GM18867 (cell line): ENCODE measurements around the gene CPT1A.
"Not testable (repeated sequence)": the region's sequence is repeated elsewhere in the genome, so short reads cannot be mapped to it uniquely, and the experiment has no call there.

Source experiments
- ATAC-seq: cut with Tn5 transposase; IDR thresholded peaks from one replicate; pipeline ENCODE4 v1.9.1; 2021; ENCODE audit warnings: mild to moderate bottlenecking, moderate library complexity; ENCODE audit not compliant: unreplicated experiment

The CPT1A gene

DNA sequence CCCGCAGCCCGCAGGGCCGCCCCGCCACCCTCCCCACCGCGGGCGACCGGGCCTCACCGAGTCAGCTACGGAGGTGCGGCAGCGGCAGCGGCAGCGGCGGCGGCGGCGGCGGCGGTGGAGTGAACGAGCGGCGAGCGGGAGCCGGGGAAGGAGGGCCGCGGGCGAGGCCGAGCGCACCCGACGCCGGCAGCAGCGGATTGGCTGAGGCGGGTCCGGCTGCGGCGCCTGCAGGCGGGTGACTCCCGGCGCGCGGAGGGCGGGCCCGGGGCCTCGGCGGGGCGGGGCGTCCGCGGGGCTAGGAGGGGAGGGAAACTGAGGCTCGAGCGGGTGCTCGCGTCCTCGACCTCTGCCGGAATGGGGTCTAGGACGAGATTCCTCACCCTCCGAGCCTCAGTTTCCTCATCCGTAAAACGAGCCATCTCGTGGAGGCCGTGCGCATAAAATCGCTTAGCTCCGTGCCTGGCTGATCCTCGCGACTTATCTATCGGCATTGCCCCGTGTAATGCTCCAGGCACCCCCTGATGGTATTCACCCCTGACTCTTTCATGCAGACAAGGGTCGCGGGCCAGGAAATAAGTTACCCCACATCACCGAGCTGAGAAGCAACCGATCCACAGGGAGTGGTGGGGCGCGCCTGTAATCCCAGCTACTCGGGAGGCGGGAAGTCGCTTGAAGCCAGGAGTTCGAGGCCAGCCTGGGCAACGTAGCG lies at the start of gene CPT1A:
Gene CPT1A, minus strand, starts transcription at position 199 of the 709 bp plus-strand sequence. CDS start 26,442 bp downstream, outside the sequence.
- peak; percentile 38 for ATAC-seq

DNA sequence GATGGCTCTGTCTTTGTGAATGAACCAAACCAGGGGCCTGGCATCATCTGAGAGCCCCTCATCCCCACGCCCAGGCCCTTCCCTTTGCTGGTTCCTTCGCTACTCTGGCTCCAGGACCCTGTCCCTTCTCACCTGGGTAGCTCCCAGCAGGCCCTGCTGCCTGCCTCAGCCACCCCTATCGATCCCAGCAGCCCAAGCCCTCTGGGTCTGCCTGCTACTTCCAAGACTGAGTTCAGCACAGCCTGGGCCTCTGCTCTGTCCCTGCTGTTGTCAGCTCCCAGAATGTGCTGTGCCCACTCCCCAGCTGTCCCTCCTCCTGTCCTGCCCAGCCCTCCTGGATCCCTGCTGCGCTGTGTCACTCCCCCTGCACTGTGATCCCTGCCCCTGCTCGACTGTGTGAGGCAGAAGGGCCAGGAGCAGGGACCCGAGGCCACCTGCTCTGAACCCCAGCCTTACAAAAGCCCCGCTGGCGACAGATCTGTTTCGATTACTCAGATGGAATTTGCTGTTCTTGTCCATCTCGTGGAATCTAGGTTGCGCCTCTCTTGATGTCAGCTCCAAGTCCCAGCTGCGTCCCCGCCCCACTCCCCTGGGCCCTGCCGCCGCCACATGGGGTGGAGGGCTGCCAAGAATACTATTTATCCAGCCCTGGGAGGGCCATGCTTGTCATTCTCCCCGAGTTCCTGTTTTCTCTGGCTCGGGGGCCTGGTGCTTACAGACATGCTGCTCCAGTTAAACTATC lies 48.9 kb upstream of the CPT1A start:
- no peak for ATAC-seq

GRCh38 chr11:68889948-68890446 lies 48.3 kb upstream of the CPT1A start:
- no peak for ATAC-seq

DNA sequence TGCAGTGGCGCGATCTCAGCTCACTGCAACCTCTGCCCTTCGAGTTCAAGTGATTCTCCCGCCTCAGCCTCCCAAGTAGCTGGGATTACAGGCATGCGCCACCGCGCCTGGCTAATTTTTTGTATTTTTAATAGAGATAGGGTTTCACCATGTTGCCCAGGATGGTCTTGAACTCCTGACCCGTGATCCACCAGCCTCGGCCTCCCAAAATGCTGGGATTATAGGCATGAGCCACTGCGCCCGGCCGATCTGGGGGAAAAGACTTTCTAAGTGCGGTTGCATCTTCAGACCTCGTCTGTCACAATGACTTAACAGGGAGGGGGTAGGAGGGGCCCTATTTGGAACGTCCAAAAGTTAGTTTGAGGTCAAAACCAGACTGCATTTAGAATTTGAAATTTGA lies 43.1 kb upstream of the CPT1A start:
- ATAC-seq = not testable (repeated sequence)

- ATAC-seq = no peak
These were observed 40.7 kb upstream of the CPT1A start for GRCh38 chr11:68882391-68882790.

DNA sequence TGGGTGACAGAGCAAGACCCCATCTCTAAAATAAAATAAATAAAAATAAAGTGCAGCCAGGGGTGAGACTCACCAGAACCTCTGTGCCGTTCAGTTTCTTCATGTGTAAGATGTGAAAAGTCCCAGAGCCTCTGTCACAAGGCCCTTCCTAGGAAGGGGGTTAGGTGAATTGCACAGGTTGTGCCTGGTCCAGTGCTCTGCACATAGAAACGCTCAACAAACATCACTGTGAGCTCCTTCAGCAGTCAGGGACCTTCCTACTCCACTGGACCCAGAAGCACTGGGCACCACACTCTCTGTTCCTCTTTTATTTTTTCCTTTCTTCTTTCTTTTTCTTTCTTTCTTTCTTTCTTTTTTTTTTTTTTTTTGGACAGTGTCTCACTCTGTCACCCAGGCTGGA lies 39.6 kb upstream of the CPT1A start:
- ATAC-seq = no peak

DNA sequence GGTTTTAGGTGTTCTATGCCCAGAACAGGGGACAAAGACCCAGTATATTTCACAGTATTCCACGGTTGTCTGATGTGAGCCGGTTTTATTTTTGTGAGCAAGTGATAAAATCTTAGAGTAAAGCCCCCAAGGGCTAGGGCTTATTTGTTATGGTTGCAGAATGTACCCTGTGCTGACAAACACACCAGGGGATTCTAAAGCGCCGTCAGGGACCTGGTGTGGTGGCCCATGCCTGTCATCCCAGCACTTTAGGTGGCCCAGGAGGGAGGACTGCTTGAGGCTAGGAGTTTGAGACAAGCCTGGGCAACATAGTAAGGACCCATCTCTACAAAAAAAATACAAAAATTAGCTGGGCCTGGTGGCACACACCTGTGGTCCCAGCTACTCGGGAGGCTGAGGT lies 39.1 kb upstream of the CPT1A start:
- no peak for ATAC-seq

GRCh38 chr11:68878022-68878421 lies 36.3 kb upstream of the CPT1A start:
- no peak for ATAC-seq

DNA sequence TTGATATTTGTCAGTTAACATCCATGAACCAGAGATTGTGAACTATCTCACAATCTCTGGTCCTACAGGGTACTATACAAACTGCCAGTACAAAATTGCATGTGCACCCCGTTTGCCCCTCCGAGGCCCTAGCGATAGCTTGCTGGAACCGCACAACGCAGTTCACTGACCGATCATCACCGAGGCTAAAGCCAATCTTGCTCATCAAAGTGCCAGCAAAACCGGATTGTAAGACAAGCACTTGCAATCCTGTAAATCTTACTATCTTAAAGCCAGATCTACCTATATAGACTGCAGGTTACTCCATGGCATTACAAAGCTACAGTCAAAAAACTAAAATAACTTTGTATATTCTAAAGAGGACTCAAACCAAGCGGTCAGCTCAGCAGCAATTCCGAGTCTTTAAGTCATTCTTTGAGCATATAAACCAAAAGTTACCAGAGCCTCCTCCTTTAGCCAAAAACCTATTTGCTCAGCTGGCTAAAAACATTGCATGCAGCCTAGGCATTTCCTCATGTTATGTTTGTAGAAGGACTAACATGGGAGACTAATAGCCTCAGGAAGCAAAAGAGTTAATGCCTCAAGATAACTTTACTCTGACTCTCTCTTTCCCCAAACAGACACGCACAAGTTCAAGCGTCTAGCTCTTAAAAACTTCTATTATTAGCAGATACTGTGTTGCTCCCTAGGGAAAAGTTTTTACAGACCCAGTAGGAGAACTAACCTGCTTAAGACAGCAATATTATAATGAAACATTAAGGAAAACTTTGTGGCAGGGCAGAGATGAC lies 30.7 kb upstream of the CPT1A start:
- no peak for ATAC-seq

GRCh38 chr11:68870470-68870869 lies 28.8 kb upstream of the CPT1A start:
- no peak for ATAC-seq

- no peak for ATAC-seq
These were observed 26.6 kb upstream of the CPT1A start for GRCh38 chr11:68868221-68868835.

GRCh38 chr11:68867066-68867465 lies 25.4 kb upstream of the CPT1A start:
- no peak for ATAC-seq

- ATAC-seq = no peak
These were observed 23.5 kb upstream of the CPT1A start for GRCh38 chr11:68865241-68865640.

- no peak for ATAC-seq
These were observed 22.0 kb upstream of the CPT1A start for GRCh38 chr11:68863553-68864265.

GRCh38 chr11:68862421-68862820 lies 20.7 kb upstream of the CPT1A start:
- no peak for ATAC-seq

GRCh38 chr11:68859123-68859522 lies 17.4 kb upstream of the CPT1A start:
- no peak for ATAC-seq

DNA sequence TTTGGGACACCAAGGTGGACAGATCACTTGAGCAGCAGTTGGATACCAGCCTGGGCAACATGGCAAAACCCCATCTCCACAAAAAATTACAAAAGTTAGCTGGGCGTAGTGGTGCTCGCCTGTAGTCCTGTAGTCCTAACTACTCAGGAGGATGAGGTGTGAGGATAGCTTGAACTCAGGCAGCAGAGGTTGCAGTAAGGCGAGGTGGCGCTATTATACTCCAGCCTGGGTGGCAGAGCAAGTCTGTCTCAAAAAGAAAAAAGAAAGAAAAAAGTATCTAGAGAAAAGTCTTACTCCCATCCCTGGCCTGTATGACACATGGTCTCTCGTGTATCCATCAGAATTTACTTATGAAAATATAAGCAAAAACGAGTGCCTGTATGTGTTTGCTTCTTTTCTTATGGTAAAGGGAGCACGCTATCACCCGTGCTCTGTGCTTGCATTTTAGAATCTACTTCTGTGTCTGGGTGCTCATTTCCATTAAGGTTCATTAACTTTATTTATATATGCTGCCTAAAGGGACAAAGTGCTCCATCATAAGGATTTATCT lies 15.4 kb upstream of the CPT1A start:
- no peak for ATAC-seq

DNA sequence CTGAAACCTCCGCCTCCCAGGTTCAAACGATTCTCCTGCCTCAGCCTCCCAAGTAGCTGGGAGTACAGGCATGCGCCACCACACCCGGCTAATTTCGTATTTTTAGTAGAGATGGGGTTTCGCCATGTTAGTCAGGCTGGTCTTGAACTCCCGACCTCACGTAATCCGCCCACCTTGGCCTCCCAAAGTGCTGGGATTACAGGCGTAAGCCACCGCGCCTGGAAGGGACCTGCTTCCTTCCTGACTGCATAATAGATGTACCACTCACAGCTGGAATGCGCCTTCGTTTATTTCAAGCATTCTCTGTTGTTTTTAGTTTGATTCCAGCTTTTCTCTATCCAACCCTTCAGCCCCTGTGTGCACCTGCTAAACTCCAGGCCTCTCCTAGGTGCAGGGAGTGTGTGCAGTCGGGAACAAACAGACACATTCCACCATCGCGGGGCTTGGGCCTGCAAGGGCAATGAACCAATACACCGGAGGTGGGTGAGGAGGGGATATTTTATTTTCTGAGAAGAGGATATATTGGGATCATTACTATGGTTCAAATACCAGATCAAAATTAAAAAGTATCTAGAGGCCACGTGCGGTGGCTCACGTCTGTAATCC lies 14.8 kb upstream of the CPT1A start:
- ATAC-seq = not testable (repeated sequence)

- ATAC-seq = no peak
These were observed 13.7 kb upstream of the CPT1A start for GRCh38 chr11:68855205-68855981.
